Activated CD4-positive, alpha-beta T cell treated with anti-CD3 and anti-CD28 coated beads, Interleukin-2, amount 50 U/mL, for 16 hours (primary cell): ENCODE measurements around the gene VCAM1.

Source experiments
- DNase-seq: peaks from one replicate; pipeline ENCODE4 v3.0.0-alpha.2; 2020

VCAM1 gene

GRCh38 chr1:100719490-100719889 lies at the start of gene VCAM1:
TSS of gene VCAM1 (plus strand) at chr1:100719742. CDS start at chr1:100719861, 119 bp downstream.
- no peak for DNase-seq

- no peak for DNase-seq
These were observed 49.5 kb upstream of the VCAM1 start for GRCh38 chr1:100670083-100670482.

GRCh38 chr1:100671601-100672000 lies 47.9 kb upstream of the VCAM1 start:
- DNase-seq: no peak

GRCh38 chr1:100683448-100684349 lies 35.8 kb upstream of the VCAM1 start:
- no peak for DNase-seq

- DNase-seq: no peak
These were observed 19.8 kb upstream of the VCAM1 start for GRCh38 chr1:100699744-100700143.

GRCh38 chr1:100700586-100700985 lies 19.0 kb upstream of the VCAM1 start:
- no peak for DNase-seq

GRCh38 chr1:100703052-100703451 lies 16.5 kb upstream of the VCAM1 start:
- no peak for DNase-seq

GRCh38 chr1:100703716-100704115 lies 15.8 kb upstream of the VCAM1 start:
- no peak for DNase-seq

GRCh38 chr1:100704473-100704872 lies 15.1 kb upstream of the VCAM1 start:
- DNase-seq: no peak

GRCh38 chr1:100706296-100706695 lies 13.2 kb upstream of the VCAM1 start:
- no peak for DNase-seq

GRCh38 chr1:100706856-100707255 lies 12.7 kb upstream of the VCAM1 start:
- no peak for DNase-seq

GRCh38 chr1:100708476-100709062 lies 11.0 kb upstream of the VCAM1 start:
- no peak for DNase-seq

- no peak for DNase-seq
These were observed 8.4 kb upstream of the VCAM1 start for GRCh38 chr1:100710906-100711682.

GRCh38 chr1:100713027-100713426 lies 6.5 kb upstream of the VCAM1 start:
- peak; percentile 60 for DNase-seq

- no peak for DNase-seq
These were observed 5.9 kb upstream of the VCAM1 start for GRCh38 chr1:100713626-100714025.

- no peak for DNase-seq
These were observed 4.9 kb upstream of the VCAM1 start for GRCh38 chr1:100714599-100714998.

- no peak for DNase-seq
These were observed 2.3 kb upstream of the VCAM1 start for GRCh38 chr1:100717218-100717617.

GRCh38 chr1:100718581-100718980 lies 961 bp upstream of the VCAM1 start:
- no peak for DNase-seq

GRCh38 chr1:100720101-100720500 lies 559 bp downstream of the VCAM1 start:
- DNase-seq: no peak

- no peak for DNase-seq
These were observed 1.2 kb downstream of the VCAM1 start for GRCh38 chr1:100720751-100721150.

- no peak for DNase-seq
These were observed 2.1 kb downstream of the VCAM1 start for GRCh38 chr1:100721526-100722207.

GRCh38 chr1:100722221-100722620 lies 2.7 kb downstream of the VCAM1 start:
- DNase-seq: no peak

GRCh38 chr1:100724281-100724680 lies 4.7 kb downstream of the VCAM1 start:
- no peak for DNase-seq
